Measurements from ENCODE around the gene DENND4B.

Gene DENND4B

DNA sequence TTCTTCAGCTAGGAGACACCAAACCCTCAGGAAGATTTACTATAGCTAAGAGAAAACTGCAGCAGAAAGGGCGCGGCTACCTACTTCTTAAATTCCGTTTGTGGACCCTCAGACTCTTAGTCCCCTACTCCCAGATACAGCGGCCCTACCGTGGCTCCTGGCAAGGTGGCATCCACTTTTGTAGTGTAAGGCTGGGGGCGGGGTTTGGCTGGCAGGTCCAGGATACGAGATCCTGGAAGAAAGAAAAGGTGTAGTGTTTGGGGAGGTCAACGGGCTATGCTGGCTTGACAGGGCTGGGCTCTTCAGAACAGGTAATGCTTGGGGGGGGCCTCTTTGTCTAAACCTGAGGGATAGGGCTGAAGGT, 21.5 kb upstream of the DENND4B start:
- DNase-seq = peak; percentile 70

GRCh38 chr1:153967107-153967999, 20.8 kb upstream of the DENND4B start, which contains the start of gene CREB3L4:
Gene CREB3L4 (plus strand): TSS chr1:153967902. CDS start chr1:153968526, 624 bp downstream.
- peak; percentile 99 for DNase-seq

DNA sequence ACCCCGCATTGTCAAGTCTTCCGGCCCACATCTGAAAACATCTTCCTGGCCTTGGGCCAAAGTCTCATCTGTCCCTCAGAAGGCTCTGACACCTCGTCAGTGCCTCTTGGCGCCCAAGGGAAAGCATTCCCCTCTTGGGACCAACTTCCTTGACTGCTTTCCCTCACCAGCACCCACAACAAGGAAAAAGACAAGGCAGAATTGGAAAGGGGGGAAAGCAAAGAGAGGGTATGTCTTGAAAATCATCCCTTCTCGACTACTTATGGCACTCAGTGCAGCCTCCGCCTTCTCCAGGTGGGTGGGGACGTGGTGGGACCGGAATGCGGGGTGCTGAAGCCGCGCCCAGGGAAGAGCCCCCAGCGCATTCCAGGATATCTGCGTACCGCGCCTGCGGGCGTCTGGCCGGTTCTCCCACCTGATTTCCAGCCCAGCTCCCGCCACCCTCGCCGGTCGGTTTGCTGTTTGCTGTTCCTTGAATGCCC, 17.4 kb upstream of the DENND4B start:
- DNase-seq = no peak

DNA sequence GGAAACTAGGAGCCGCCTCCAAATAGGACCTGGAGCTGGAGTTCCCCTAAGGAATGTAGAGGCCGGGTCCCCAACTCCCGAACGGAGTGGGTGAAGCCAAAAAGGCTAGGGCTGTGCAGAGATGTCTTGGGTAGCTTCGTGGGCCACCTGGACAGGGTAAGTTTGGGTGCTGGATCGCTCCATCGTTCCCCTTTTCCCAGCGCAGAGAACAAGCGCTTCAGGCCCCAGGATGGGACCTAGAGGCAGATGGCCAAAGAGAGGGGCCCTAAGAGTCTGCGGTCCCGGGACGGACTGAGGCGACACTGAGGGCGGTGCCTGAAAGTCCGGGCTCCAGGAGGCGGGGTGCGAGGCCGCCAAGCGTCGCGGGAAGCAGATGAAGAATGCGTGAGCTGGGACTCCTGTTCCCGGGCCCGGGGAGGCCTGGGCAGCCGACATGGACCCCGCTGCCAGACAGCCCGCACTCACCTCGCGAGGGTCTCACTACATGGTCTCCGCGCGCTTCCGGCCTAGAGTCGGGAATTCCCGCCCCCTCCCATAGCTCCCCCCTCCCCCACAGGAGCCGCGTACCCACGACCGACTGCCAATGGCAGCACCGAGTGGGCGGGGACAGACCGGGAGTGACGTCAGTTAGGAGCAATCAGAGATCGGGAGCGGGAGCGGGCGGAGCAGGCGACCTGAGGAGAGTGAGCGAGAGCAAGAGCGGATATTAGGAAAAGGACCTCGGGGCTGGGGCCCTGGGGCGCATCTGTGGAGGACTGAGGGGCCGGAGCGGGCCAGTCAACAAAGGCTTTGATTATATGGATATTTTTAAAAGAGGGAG, 16.7 kb upstream of the DENND4B start, which contains the start of gene SLC39A1:
TSS of gene SLC39A1 (minus strand) at position 508 of the 820 bp plus-strand sequence. CDS start 822 bp downstream, outside the sequence.
- peak; percentile 98 for DNase-seq

DNA sequence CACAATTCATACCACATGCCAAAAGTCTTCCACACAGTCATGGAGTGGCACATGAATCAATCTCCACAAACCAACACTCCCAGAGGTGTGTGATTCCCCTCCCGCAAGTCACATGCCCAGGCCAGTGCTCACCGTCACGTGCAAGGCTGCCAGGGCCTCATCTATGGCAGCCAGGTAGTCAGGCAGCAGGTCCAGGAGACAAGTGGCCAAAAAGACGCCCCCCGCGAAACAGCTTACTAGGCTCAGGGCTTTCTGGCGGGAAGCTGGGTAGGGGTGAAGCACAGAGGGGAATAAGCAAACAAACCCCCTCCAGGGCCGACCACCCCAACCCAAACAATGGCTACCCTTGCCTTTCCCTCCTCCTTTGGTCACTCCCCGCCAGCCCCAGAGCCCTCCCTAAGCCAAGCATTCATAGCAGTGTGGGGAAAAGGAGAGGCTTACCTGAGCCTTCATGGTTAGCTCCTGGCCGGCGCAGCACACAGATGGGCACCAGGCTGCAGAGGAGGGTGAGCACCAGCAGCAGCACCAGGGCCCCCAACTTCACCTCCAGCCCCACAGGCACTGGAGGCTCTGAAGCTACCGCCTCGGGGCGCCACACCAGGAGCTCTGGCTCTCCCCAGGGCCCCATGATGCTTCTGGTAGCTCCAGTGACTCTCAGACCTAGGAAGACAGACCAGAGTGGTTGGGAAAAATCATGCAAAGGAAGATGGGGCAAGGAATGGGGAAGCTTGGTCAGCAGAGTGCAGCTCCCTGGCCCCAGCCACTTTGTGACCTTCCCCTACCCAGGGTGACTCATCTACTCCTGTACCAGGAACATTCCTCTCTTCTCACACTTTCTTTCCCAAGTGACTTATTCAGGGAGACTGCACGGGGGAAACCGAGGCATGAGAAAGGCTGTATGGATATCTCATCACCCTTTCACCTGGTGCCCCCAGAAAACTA, 15.8 kb upstream of the DENND4B start:
- DNase-seq = no peak

DNA sequence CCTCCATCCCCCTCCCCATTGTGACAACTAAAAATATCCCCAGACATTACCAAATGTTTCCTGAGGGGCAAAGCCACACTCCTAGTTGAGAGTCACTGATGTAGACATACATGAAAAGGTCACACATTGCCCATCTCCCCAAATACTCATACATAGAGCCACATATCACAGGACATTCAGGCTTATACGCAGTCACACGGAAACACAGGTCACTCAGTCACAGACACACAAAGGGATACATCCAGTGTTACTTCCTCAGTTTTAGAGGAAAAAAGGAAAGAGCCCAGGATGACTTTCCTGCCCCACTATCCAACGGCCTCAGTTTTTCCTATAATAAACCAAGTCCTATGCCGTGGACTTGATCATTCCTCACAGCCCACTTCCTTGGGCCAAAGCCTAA, 14.9 kb upstream of the DENND4B start:
- DNase-seq = no peak

GRCh38 chr1:153960206-153960605, 13.7 kb upstream of the DENND4B start:
- DNase-seq = no peak

GRCh38 chr1:153959454-153959853, 12.9 kb upstream of the DENND4B start:
- DNase-seq = no peak

DNA sequence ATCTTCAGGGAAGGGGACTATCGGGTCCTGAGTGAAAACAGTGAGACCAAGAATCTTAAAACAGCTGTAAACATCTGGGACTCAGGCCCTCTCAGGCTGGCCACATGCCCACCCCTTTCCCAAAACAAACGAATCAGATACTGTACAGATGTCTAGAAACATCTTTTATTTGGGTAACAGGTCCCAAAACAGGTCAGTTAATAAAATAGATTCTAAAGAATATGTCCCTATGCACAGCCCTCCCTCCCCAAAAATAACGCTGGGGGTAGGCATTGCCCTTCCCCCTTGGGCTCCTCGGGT, 12.4 kb upstream of the DENND4B start:
- no peak for DNase-seq

DNA sequence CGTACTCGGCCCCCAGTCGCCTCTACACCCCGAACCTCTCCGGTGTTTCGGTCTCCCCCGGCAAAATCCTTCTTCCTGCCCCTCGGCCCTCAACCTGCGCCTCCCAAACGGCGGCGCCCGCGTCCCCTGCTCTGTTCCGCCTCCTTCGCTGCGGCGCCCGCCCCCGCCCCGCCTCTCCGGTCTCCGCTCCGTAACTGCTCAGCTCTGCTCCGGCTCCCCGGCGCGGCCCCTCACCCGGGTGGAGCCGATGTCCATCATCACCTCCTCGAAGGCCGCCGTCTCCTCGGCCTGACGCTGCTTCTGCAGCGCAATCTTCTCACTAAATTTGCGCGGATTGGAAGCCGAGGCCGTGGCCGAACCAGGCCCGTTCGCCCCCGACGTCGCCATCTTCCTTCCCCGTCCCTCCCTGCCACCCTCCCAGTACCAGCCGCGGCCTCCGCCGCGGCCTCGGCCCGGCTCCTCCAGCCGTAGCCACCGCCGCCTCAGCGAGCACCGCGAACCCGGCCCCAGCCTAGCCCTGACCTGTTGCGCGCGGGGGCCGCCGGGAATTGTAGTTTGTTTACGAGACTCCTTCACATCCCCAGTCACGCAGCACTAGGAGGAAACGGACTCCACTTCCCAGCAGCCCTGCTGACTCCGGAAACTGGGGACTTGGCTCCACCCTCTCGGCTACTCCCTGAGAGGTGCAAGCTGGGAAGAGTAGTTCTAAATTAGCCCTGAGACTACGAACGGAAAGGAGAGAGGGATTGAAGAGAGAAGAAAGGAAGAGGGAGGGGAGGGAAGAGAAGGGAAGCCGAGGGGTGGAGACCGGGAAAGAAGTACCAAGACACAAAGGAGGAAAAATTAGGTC, 11.8 kb upstream of the DENND4B start, which contains the start of gene CRTC2:
TSS of gene CRTC2 (minus strand) at position 502 of the 850 bp plus-strand sequence. CDS start at position 387, 115 bp downstream.
- peak; percentile 99 for DNase-seq

DNA sequence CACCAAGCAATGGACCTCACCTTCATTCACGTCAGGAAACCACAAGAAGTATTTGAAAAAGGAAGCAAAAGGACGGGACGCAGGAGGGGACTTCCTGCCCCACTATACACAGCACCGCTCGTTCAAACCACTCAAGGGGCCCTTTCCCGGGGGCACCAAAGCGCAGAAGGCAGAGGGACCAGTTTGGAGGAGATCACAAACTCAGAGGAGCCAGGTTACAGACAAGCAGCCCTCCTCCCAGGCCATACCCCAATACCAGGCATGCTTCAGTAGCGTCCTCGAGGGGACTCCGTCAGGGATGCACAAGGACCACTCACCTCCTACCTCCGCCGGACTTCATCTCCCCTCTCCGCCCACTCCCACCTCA, 11.2 kb upstream of the DENND4B start:
- DNase-seq = no peak

GRCh38 chr1:153956997-153957715, 10.6 kb upstream of the DENND4B start:
- DNase-seq = no peak

- DNase-seq = no peak
Measured at GRCh38 chr1:153954826-153955225, 8.3 kb upstream of the DENND4B start.

- DNase-seq = no peak
Measured at GRCh38 chr1:153953859-153954365, 7.4 kb upstream of the DENND4B start.

- DNase-seq = no peak
Measured at GRCh38 chr1:153951801-153952200, 5.3 kb upstream of the DENND4B start.

DNA sequence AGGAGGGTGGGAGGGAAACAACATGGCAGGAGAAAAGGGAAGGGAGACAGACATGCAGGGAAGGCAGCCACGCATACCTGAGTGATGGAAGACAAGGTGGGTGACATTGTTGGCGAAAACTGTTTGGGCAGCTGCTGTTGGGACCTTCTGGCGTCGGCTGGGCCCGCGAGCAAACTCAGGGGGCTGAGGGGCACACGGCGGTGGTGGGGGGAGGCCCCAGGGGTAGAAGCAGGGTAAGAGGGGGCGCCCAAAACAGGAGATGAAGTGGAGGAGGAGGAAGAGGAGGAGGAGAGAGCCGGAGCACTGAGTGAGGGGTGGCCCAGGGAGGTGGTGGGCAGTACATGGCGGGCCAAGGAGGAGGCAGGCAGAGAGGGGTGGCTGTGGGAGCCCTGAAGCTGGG, 4.7 kb upstream of the DENND4B start:
- no peak for DNase-seq

DNA sequence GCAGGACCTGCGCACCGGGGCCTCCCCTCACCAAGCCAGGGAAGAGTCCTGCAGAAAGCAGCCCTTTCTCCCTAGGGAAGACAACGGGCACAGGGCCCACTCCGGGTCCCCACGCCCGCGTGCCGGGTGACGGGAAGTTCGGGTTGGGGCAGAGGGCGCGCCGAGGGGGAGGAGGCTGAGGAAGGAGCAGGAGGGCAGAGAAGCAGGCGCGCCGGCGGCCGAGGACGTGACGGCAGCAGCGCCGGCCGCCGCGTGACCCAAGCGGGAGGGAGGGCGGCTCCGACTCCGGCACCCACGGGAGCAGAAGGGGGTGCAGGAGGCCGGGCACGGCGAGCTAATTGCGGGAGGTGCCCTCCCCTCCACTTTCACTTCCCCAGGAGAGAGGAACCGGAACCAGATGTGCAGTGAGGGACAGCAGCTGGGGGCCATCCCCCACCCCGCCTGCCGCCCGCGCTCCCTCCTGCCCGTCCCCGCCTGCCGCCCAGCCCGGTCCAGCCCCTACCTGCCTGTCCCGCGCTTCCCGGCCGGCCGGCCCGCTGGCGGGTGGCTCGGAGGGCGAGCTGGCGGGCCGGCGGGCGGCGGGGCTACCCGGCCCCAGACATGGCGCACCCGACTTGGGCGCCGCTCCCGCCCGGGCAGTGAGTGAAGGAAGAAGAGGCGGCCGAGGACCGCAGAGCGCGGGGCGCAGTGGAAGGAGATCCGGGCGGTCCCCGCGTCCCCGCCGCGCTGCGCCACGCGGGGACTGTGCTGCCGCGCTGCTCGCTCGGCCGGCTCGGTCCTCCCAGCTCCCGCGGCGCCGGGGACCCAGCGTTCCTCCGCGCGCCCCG, 510 bp downstream of the DENND4B start:
- peak; percentile 36 for DNase-seq

DNA sequence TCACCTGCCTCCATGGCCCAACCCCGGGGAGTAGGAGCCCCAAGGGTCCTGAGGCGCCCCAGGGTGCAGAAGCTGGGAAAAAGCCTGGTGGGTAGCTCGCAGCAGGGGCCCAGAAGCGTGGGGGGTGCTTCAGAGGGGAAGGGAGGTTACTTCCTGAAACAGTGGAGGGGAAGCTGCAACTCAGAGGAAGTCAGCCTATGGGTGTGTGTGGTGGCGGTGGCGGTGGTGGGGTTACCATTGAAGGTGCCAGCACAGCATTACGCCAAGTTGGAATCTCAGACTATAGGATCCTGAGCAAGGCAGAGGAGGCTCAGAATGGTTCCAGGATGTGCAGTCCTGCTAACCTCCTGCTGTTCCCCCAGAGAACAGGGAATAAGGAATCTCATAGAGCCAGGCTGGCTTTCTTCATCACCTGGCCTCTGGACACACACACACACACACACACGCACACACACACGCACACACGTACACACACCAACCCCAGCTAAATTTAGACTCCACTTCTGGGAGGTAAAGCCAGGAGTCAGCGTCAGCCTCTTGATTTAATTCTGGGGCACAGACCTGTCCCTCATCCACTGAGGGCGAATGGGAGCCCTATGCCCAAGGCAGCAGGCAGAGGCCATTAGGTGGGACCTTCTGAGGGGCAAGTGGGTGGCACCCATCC, 1.3 kb downstream of the DENND4B start:
- no peak for DNase-seq

DNA sequence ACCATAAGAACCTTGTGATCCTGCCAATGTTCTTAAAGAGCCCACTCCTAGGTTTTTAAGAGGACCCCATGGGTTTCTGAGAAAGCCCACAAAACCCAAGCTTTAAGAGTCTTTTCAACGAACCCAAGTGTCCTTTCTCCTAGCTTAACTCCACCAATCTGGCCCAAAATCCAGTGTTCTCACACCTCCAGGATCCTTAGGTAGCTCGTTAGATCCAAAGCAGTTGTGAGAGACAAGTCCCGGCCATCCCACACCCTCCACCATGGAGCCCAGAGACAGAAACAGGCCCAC, 1.7 kb downstream of the DENND4B start:
- no peak for DNase-seq
